ENCODE data around the gene CDH26. TPM values are rescaled to one million over a fixed set of nuclear protein-coding genes. Genes with fewer than 3 reads are reported as not detected.

Gene CDH26
- total RNA-seq, 6 experiments from 2014 or later: 0.17 to 0.27 TPM; not detected in 4

- no peak overlapping the region for H3K27ac Mint-ChIP-seq
- H3K27me3 Mint-ChIP-seq (ENCODE audit: insufficient read depth): no peaks in the 10 kb centered on the region
- no peak for TF ChIP-seq CTCF (IDR thresholded peaks at IDR 0.05)
- DNase-seq: no peak
- no peak overlapping the region for H3K4me3 Mint-ChIP-seq
- no peaks in the 10 kb centered on the region for H3K9me3 Mint-ChIP-seq
- no peaks in the 10 kb centered on the region for H3K4me1 Mint-ChIP-seq (ENCODE audit: low read depth)
- H3K36me3 Mint-ChIP-seq (ENCODE audit: low read depth): no peaks in the 10 kb centered on the region
Observed at GRCh38 chr20:59925359-59925758, 32.9 kb upstream of the CDH26 start.

- H3K4me3 Mint-ChIP-seq: no peak overlapping the region
- H3K9me3 Mint-ChIP-seq: no peaks in the 10 kb centered on the region
- H3K27ac Mint-ChIP-seq: no peak overlapping the region
Observed at GRCh38 chr20:59925899-59926298, 32.3 kb upstream of the CDH26 start.

DNA sequence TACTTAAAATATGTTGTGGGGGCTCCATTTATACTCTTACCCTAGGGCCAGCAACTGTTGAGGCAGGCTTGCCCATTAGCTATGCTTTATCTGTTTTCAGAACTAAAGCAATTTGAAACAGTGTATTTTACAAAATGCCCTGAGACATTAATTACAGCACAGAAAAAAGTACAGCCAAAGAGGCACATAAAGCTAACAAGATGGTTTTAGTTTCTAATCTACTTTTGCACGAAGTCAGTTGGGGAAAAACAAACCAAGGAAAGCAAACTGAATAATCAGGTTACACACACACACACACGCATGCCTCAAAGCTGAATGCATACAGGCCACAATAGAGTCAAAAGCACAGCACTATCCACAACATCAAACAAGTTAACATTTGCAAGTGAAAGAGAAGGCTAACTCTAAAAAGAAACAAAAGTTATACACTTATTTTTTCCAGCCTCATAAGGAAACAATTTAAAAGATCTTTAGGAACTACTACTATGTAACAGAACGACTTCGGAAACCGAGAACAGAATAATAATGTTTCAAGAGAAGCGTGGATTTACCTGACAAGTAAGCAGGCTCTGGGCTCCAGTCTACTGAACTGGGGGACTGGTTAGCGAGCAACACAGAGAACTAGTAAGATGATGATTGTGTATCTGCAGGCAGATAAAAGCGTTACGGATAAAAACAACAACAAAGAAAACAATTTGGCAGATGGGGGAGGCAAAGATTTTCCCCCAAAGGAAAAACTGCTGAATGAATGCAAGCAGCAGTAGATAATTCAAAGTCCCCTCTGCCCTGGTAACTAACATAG, 26.5 kb upstream of the CDH26 start:
- no peak overlapping the region for H3K27ac Mint-ChIP-seq
- TF ChIP-seq CTCF (IDR thresholded peaks at IDR 0.05): no peak
- H3K4me1 Mint-ChIP-seq (ENCODE audit: low read depth): peaks cover 14% of the 10 kb centered on the region
- no peak for DNase-seq
- no peaks in the 10 kb centered on the region for H3K9me3 Mint-ChIP-seq
- H3K4me3 Mint-ChIP-seq: peak overlapping the region; percentile 19; the same call in 1 of the 2 replicates
- H3K27me3 Mint-ChIP-seq (ENCODE audit: insufficient read depth): no peaks in the 10 kb centered on the region
- no peaks in the 10 kb centered on the region for H3K36me3 Mint-ChIP-seq (ENCODE audit: low read depth)

More at GRCh38 chr20:59925899-59926298, 32.3 kb upstream of the CDH26 start:
- H3K4me1 Mint-ChIP-seq (ENCODE audit: low read depth): no peaks in the 10 kb centered on the region
- DNase-seq: no peak
- H3K36me3 Mint-ChIP-seq (ENCODE audit: low read depth): no peaks in the 10 kb centered on the region
- no peak for TF ChIP-seq CTCF (IDR thresholded peaks at IDR 0.05)
- no peaks in the 10 kb centered on the region for H3K27me3 Mint-ChIP-seq (ENCODE audit: insufficient read depth)

GRCh38 chr20:59932616-59933295, 25.5 kb upstream of the CDH26 start:
- TF ChIP-seq CTCF (IDR thresholded peaks at IDR 0.05): no peak
- H3K4me1 Mint-ChIP-seq (ENCODE audit: low read depth): peaks cover 24% of the 10 kb centered on the region
- no peak overlapping the region for H3K4me3 Mint-ChIP-seq
- H3K9me3 Mint-ChIP-seq: no peaks in the 10 kb centered on the region
- no peaks in the 10 kb centered on the region for H3K27me3 Mint-ChIP-seq (ENCODE audit: insufficient read depth)
- no peak overlapping the region for H3K27ac Mint-ChIP-seq
- H3K36me3 Mint-ChIP-seq (ENCODE audit: low read depth): no peaks in the 10 kb centered on the region
- no peak for DNase-seq

DNA sequence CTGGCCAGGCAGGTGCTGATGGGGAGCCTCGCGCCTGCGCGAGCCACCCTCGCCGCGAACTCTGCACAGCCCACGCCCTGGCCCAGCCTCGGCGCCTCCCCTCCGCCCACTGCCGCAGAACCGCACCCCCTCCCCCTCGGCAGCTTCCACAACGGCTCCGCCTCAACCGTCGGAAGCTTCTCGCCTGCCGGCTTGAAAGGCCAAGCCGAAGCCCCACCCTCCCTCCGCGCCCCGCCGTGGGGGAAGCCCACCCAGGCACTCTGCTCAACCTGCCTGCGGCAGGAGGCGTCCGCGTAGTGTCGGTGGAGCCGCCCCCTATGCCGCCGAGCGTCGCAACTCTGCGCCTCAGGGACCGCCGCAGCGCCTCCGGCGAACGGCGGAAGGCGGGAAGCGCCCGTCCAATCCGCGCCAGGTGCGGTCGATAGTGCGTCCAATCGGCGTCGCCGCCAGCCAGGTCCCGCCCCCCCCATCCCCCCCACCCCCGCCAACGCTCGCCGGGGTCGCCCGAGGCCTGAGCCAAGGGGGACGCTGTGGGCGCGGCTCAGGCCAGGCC, 24.9 kb upstream of the CDH26 start, which contains the start of gene SYCP2:
Gene SYCP2, minus strand, starts transcription at position 342 of the 553 bp plus-strand sequence. CDS start 11,224 bp downstream, outside the sequence.
- Mint-ChIP-seq H3K4me3 (peak within 1 kb of the TSS; percentile 84), H3K36me3 (ENCODE audit: low read depth) (peaks cover 5% of the 10 kb centered on the region), H3K27ac (no peak within 1 kb of the TSS), H3K4me1 (ENCODE audit: low read depth) (peaks cover 30% of the 10 kb centered on the region), H3K27me3 (ENCODE audit: insufficient read depth) (0 out of 2 replicates have a peak, but pooled peaks cover 1% of the 10 kb centered on the region), H3K9me3 (peaks cover 1% of the 10 kb centered on the region; the same call in 1 of the 2 replicates)
- no peak for DNase-seq
- TF ChIP-seq CTCF (IDR thresholded peaks at IDR 0.05): no peak
